ENCODE data around the gene NAALADL2.
"Not testable (repeated sequence)": the region's sequence is repeated elsewhere in the genome, so short reads cannot be mapped to it uniquely, and the experiment has no call there.

Gene NAALADL2

DNA sequence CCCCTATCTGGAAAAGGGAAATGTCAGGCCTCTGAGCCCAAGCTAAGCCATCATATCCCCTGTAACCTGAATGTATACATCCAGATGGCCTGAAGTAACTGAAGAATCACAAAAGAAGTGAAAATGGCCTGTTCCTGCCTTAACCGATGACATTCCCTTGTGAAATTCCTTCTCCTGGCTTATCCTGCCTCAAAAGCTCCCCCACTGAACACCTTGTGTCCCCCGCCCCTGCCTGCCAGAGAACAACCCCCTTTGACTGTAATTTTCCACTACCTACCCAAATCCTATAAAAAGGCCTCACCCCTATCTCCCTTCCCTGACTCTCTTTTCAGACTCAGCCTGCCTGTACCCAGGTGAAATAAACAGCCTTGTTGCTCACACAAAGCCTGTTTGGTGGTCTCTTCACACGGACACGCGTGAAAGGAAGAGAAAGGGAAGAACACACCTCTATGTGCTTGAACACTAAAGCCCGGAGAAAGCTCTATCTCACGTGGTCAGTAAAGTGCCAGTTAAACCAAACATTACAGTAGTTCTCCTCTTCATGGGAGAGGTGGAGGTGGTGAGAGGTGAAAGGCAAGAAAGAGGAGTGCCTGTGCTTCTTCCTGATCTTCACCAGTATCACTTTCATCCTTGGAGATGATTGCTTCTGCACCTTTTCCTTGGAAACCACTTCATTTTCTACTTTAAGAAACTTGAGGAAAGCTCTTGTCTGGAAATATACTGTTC lies 963.8 kb downstream of the NAALADL2 start:
- DNase-seq (ENCODE audit: low read depth in 3 of 3, low spot score in 1 of 3), result not testable (repeated sequence)

GRCh38 chr3:175825016-175825580 lies 966.0 kb downstream of the NAALADL2 start:
- not testable (repeated sequence) for DNase-seq (ENCODE audit: low read depth in 3 of 3, low spot score in 1 of 3)

DNA sequence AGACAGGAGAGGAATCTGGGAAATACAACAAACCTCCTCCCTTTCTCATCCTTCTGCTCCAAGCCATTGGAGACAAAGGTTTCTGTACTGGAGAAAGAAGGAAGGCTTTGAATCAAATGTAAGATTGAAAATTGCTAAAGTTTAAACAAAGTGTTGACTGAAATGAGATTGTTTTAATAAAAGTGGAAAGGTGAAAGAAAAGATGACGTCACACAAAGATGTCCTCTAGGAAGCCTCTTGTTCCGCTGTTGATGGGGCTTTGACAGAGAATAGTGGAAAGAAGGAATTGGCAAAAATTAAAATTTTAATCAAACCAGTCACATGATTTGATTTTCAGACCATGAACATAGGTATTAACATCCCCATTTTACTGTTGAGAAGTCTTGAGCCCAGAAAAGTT lies 967.6 kb downstream of the NAALADL2 start:
- DNase-seq (ENCODE audit: low read depth in 3 of 3, low spot score in 1 of 3), result no peak

- not testable (repeated sequence) for DNase-seq (ENCODE audit: low read depth in 3 of 3, low spot score in 1 of 3)
Measured at GRCh38 chr3:175829809-175830208, 970.7 kb downstream of the NAALADL2 start.

DNA sequence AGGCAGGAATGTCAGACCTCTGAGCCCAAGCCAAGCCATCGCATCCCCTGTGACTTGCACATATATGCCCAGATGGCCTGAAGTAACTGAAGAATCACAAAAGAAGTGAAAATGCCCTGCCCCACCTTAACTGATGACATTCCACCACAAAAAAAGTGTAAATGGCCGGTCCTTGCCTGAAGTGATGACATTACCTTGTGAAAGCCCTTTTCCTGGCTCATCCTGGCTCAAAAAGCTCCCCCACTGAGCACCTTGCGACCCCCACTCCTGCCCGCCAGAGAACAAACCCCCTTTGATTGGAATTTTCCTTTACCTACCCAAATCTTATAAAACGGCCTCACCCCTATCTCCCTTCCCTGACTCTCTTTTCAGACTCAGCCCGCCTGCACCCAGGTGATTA lies 976.6 kb downstream of the NAALADL2 start:
- DNase-seq (ENCODE audit: low read depth in 3 of 3, low spot score in 1 of 3), result not testable (repeated sequence)

GRCh38 chr3:175836617-175837016 lies 977.5 kb downstream of the NAALADL2 start:
- DNase-seq (ENCODE audit: low read depth in 3 of 3, low spot score in 1 of 3), result no peak

- no peak for DNase-seq (ENCODE audit: low read depth in 3 of 3, low spot score in 1 of 3)
Measured at GRCh38 chr3:175837962-175838361, 978.8 kb downstream of the NAALADL2 start.

DNA sequence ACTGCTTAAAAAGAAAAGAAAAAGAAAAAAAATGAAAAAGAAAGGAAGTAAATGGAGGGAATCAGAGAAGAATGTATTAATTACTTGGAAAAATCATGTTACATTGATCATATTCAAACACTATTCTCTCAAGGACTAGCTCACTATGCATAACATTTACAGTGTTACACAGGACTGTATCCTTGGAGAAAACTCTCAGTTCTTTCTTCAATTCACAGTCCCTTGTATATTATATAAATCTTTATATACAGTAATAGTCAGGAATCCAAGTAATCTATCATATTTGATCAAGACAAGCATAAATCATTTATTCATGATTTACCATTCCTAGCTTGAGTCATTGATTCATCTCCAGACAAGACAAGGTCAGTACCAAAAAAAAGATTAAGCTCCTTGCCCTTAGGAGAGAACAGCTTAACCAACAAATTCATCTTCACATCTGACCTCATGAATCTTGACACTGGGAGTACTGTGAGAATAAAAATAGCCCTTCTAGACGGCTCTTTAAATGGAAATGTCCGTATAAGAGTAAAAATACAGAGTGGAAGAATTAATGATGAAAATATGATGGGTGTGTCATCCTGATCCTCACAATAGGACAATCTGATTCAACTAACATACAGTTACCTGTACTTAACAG lies 980.4 kb downstream of the NAALADL2 start:
- no peak for DNase-seq (ENCODE audit: low read depth in 3 of 3, low spot score in 1 of 3)

DNA sequence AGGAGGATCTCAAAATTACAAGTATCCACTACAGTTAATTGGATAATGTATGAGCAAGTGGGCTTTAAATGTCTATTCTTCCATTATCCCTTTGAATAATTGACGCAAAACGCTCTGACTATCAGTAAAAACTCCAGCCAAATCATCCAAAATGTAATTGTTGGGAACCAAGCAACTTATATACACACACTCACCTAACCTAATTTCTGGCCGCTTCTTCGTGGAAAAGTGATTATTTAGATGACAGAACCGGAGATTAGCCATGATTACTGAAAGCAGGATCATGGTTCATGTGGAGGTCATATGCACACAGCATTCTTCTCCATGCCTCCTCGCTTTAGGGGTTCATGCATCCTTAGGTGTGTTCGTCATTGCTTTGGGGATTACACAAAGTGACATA lies 992.4 kb downstream of the NAALADL2 start:
- DNase-seq (ENCODE audit: low read depth in 3 of 3, low spot score in 1 of 3), result no peak

DNA sequence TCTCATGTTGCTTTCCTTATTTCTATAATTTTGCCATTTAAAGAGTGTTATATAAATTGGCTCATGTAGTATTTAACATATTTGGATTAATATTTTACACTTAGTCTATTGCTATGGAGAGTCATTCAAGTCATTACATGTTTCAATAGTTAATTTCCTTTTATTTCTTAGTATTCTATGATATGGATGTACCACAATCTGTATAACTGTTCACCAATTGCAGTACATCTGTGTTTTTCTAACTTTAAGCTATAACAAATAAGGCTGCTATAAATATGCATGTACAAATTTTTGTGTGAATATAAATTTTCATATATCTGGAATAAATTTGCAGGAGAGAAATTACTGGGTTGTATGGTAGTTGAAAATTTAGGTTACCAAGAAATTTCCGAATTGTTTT lies 993.4 kb downstream of the NAALADL2 start:
- DNase-seq (ENCODE audit: low read depth in 3 of 3, low spot score in 1 of 3), result no peak

GRCh38 chr3:175857666-175858270 lies 998.6 kb downstream of the NAALADL2 start:
- DNase-seq (ENCODE audit: low read depth in 3 of 3, low spot score in 1 of 3), result no peak

Measured in stimulated activated CD4-positive, alpha-beta T cell treated with anti-CD3 and anti-CD28 coated beads, TNF-alpha, amount 100 ng/mL, for 1 hour (primary cell).